ENCODE data around the gene GAS2.
A peak's percentile ranks its signal among the peaks of the same experiment; 100 is the strongest.

Gene GAS2

DNA sequence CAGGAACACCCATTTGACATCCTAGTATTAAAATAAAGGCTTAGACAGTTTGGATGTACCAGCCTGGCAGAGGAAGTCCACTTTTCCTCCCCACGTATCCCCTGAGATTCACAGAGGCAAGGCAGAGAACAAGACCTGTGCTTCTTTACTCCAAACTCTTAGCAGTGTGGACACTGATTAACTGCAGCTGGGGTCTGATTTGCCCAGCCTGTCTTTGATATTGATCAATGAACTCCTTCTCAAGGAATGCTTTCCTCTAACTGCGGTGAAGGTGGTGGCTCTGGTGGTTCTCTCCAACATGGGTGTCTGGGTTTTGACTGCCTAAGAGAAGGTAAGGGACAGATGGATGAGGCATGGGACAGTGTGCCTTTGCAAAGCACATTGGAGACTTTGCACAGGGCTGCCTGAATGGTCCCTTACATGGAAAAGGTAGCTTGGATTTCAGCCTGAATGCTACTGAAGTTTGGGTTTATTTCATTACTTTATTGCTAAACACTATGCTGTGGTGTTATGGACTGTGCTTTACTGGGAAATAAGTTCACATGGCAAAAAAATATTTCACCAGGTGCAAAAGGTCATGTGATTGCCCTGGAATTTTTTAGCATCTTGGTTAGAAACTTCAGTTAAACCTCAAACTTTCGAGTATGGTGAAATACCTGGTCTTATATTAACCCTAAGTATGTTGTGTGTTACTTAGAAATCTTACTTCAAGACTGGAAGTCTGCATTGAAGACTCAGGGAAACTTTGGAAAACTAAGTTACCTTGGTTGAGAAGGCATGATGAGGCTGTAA lies 1.8 kb downstream of the GAS2 start:
- Histone ChIP-seq H3K27ac (no peak overlapping the region), H3K4me3 (ENCODE audit: low read depth, low read length) (no peak overlapping the region), H3K27me3 (replicated peaks) (peaks cover 17% of the 10 kb centered on the region), H3K36me3 (replicated peaks) (no peaks in the 10 kb centered on the region)
- no peak for DNase-seq
- in situ Hi-C loops (cut with HindIII; ENCODE audit: low pct_ligation_motif_present, low sequenced_read_pairs) = no loop called here
- TF ChIP-seq CTCF (IDR thresholded peaks at IDR 0.05; ENCODE audit: low read depth, low read length, missing control alignments) = no peak

- no peak for TF ChIP-seq CTCF (IDR thresholded peaks at IDR 0.05; ENCODE audit: low read depth, low read length, missing control alignments)
- Histone ChIP-seq H3K27me3 (replicated peaks) (peaks cover 17% of the 10 kb centered on the region), H3K36me3 (replicated peaks) (no peaks in the 10 kb centered on the region), H3K27ac (no peak overlapping the region), H3K4me3 (ENCODE audit: low read depth, low read length) (no peak overlapping the region)
- DNase-seq = no peak
- in situ Hi-C loops (cut with HindIII; ENCODE audit: low pct_ligation_motif_present, low sequenced_read_pairs) = no loop called here
These were observed 3.0 kb downstream of the GAS2 start for GRCh38 chr11:22669368-22669767.

- Histone ChIP-seq H3K27me3 (replicated peaks) (peaks cover 17% of the 10 kb centered on the region), H3K4me3 (ENCODE audit: low read depth, low read length) (no peak overlapping the region), H3K27ac (no peak overlapping the region), H3K36me3 (replicated peaks) (no peaks in the 10 kb centered on the region)
- in situ Hi-C loops (cut with HindIII; ENCODE audit: low pct_ligation_motif_present, low sequenced_read_pairs) = no loop called here
- no peak for DNase-seq
- TF ChIP-seq CTCF (IDR thresholded peaks at IDR 0.05; ENCODE audit: low read depth, low read length, missing control alignments) = peak; percentile 11
These were observed 4.4 kb downstream of the GAS2 start for GRCh38 chr11:22670830-22671229.

DNA sequence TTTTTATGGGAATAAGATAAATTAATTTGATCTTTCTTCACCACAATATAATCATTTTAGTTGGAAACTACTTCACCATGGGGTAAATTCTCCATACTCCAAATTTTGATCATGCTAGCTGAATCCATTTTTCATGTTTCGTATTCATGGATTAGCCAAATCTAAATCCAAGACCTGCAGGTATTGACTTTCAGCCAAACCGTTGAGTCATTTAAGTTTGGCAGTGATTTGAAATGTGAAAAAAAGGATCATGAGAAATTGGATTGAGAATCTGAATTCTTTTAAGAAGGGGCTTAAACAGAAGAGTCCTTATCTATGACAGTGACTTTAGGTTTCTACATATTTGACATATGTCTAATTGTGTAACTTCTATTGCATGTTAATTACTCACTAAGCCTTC lies 5.3 kb downstream of the GAS2 start:
- DNase-seq = no peak
- in situ Hi-C loops (cut with HindIII; ENCODE audit: low pct_ligation_motif_present, low sequenced_read_pairs) = no loop called here
- H3K4me3 ChIP-seq (ENCODE audit: low read depth, low read length) = no peak overlapping the region
- no peak overlapping the region for H3K27ac ChIP-seq
- no peaks in the 10 kb centered on the region for H3K36me3 ChIP-seq (replicated peaks)
- no peak for TF ChIP-seq CTCF (IDR thresholded peaks at IDR 0.05; ENCODE audit: low read depth, low read length, missing control alignments)
- peaks cover 17% of the 10 kb centered on the region for H3K27me3 ChIP-seq (replicated peaks)

DNA sequence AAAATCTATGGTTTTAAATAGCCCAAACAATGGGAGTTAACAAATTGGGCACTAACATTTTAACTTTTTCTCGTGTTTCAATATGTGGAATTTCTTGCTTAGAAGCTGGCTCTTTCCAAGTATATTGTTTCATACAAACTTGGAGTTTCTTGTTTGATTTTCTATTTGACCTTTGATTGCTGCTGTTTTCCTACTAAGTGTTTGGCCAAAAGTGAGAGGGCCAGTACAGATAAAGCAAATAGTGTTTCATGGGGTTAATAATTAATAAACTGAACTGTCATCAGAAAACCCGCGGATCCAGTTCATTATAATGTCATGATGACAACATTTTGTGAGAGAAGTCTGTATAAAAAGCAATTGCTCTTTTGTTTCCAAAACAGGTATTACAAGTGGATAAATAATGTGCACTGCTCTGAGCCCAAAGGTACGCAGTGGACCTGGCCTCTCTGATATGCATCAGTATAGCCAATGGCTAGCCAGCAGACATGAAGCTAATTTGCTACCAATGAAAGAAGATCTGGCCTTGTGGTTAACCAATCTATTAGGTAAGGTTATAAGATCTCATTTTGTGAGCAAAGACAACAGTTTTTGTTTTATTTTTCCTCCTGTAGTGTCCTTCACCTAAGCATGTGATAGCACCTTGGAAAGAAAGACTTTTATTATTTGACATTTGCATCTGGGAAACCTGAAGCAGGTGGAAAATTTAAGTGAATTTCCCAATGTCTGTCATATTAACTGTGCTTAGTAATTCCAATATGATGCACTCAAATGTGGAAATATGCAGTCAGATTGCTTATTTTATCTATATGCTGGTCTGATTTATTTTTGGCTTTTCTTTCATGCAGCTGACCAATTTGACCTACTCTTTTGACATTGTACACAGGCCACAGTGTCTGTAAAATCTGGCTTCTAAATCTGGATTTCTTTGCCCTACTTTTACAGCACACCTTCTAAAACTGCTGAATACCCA lies 8.3 kb downstream of the GAS2 start:
- no peak for DNase-seq
- Histone ChIP-seq H3K27ac (no peak overlapping the region), H3K4me3 (ENCODE audit: low read depth, low read length) (no peak overlapping the region), H3K27me3 (replicated peaks) (peaks cover 6% of the 10 kb centered on the region), H3K36me3 (replicated peaks) (no peaks in the 10 kb centered on the region)
- TF ChIP-seq CTCF (IDR thresholded peaks at IDR 0.05; ENCODE audit: low read depth, low read length, missing control alignments) = no peak
- in situ Hi-C loops (cut with HindIII; ENCODE audit: low pct_ligation_motif_present, low sequenced_read_pairs) = no loop called here

Measured in brain microvascular endothelial cell (primary cell).